ENCODE data around the gene ARHGEF28. TPM values are rescaled to one million over a fixed set of nuclear protein-coding genes. Genes with fewer than 3 reads are reported as not detected.

The ARHGEF28 gene
- total RNA-seq, 1 experiment from 2014 or later = 6.1 TPM

GRCh38 chr5:73592551-73592950, 33.4 kb upstream of the ARHGEF28 start:
- Histone ChIP-seq H3K4me3 (replicated peaks in 1 of 2; ENCODE audit: low read depth in 1 of 2, low read length in 2 of 2) (no peak overlapping the region), H3K4me1 (ENCODE audit: control insufficient read depth in 1 of 2, insufficient read depth in 2 of 2, low read length in 2 of 2) (no peaks in the 10 kb centered on the region), H3K4me2 (ENCODE audit: low read length) (no peak overlapping the region), H3K27ac (ENCODE audit: low read depth, low read length) (no peak overlapping the region), H4K20me1 (ENCODE audit: insufficient read depth) (no peaks in the 10 kb centered on the region), H3K36me3 (ENCODE audit: control insufficient read depth in 1 of 2, insufficient read depth in 2 of 2, low read length in 2 of 2) (no peaks in the 10 kb centered on the region), H2AFZ (ENCODE audit: low read depth, low read length, poor library complexity, severe bottlenecking) (no peak overlapping the region), H3K9me3 (ENCODE audit: control insufficient read depth in 1 of 2, insufficient read depth in 1 of 2, low read depth in 1 of 2, low read length in 2 of 2) (no peaks in the 10 kb centered on the region), H3K27me3 (ENCODE audit: insufficient read depth, low read length) (no peaks in the 10 kb centered on the region), H3K79me2 (ENCODE audit: insufficient read depth, low read length) (no peaks in the 10 kb centered on the region), H3K9ac (ENCODE audit: low read length) (no peak overlapping the region), H3K9me2 (ENCODE audit: insufficient read depth) (no peaks in the 10 kb centered on the region)
- CTCF ChIA-PET = interaction anchor here (2.8 to 6.6 kb wide), 2 partner anchors 200 to 1057 kb away, joined by 11 to 112 read pairs; no protein-coding TSS in a partner anchor
- POLR2A ChIA-PET = no interaction called here
- no TSS peak for BruUV-seq (replicated peaks)
- RAD21 ChIA-PET (ENCODE audit: low non-redundant PET in 1 of 2, low total read pairs in 2 of 2, uncharacterized antibody in 2 of 2, unreplicated experiment in 2 of 2) = no interaction called here
- intact Hi-C loops (cut with micrococcal nuclease) = loop anchor here (10.0 kb wide), 1 partner anchor 312 kb away; no protein-coding TSS in a partner anchor
- no peak for DNase-seq (ENCODE audit: low read depth, low spot score)
- ATAC-seq = no peak
- TF ChIP-seq CTCF (IDR thresholded peaks at IDR 0.05 in 2 of 3, conservative IDR thresholded peaks at IDR 0.05 in 1 of 3; ENCODE audit: borderline replicate concordance in 1 of 3, insufficient read depth in 1 of 3, low read depth in 2 of 3, low read length in 2 of 3) (no peak), TCF7L2 (IDR thresholded peaks at IDR 0.05; ENCODE audit: borderline replicate concordance, extremely low read depth, insufficient read depth, insufficient read length) (no peak), JUND (IDR thresholded peaks at IDR 0.05) (no peak), ZNF274 (IDR thresholded peaks at IDR 0.05; ENCODE audit: low read depth, low read length) (no peak), EZH2phosphoT487 (IDR thresholded peaks at IDR 0.05; ENCODE audit: borderline replicate concordance) (no peak), ATF3 (IDR thresholded peaks at IDR 0.05) (no peak), CEBPB (IDR thresholded peaks at IDR 0.05; ENCODE audit: low read depth) (no peak), FOSL1 (IDR thresholded peaks at IDR 0.05; ENCODE audit: low read depth) (no peak), RAD21 (IDR thresholded peaks at IDR 0.05; ENCODE audit: low read depth) (no peak), SIN3A (IDR thresholded peaks at IDR 0.05; ENCODE audit: low read depth) (no peak), ELF1 (IDR thresholded peaks at IDR 0.05; ENCODE audit: borderline replicate concordance, low read depth) (no peak)
